GM23248 (cell line): ENCODE measurements around the gene NR2C2.

ENCODE experiments used
- EZH2 ChIP-seq: fragments of 200-600 bp; sonication (generic); IDR thresholded peaks from 2 replicates; pipeline ENCODE4 v1.6.1; 2018; ENCODE audit warnings: antibody characterized with exemption, mild to moderate bottlenecking; ENCODE audit not compliant: insufficient read depth, poor library complexity, severe bottlenecking
- EZH2phosphoT487 ChIP-seq: fragments of 200-600 bp; sonication (generic); IDR thresholded peaks from 2 replicates; pipeline ENCODE4 v1.6.1; 2018; ENCODE audit warnings: antibody characterized with exemption, moderate library complexity, mild to moderate bottlenecking, low read depth; ENCODE audit not compliant: insufficient read depth

DNA sequence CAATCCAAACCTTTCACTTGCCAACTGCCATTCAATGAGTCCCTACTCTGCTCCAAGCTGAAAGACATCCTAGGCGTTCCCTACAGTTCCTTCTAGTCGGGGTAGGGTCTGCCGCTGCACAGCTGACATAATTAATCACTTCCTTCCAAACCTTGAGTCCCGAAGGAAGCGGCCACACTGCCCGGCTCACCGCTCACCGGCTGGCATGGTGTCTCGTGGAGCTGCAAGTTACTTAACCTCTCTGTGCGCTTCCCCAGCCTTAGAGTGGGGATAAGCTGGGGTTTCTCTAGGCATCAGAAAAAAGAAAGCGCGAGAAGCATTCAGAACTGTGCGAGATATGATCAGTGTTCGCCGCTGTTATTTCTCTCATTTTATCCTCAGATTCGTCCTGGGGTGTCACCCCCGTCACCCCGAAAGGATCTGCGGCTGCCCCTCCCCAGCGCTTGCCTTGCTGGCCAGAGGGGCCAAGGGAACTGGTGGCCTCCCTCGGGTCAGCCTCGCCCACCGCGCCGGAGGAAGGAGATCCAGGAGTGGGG, 117.0 kb downstream of the NR2C2 start:
- no peak for TF ChIP-seq EZH2
- TF ChIP-seq EZH2phosphoT487 = no peak
